ENCODE results near the gene PIEZO1.
"Not testable (repeated sequence)": the region's sequence is repeated elsewhere in the genome, so short reads cannot be mapped to it uniquely, and the experiment has no call there.

PIEZO1 gene

GRCh38 chr16:88783391-88784073 lies 1.5 kb downstream of the PIEZO1 start:
- no peak for DNase-seq (ENCODE audit: extremely low read depth in 1 of 2, low read depth in 1 of 2)

- DNase-seq (ENCODE audit: extremely low read depth in 1 of 2, low read depth in 1 of 2) = no peak
Measured at GRCh38 chr16:88782454-88783390, 2.3 kb downstream of the PIEZO1 start.

- no peak for DNase-seq (ENCODE audit: extremely low read depth in 1 of 2, low read depth in 1 of 2)
Measured at GRCh38 chr16:88781140-88782077, 3.6 kb downstream of the PIEZO1 start.

GRCh38 chr16:88780142-88781062 lies 4.6 kb downstream of the PIEZO1 start:
- DNase-seq (ENCODE audit: extremely low read depth in 1 of 2, low read depth in 1 of 2) = no peak

GRCh38 chr16:88779406-88780141 lies 5.4 kb downstream of the PIEZO1 start:
- no peak for DNase-seq (ENCODE audit: extremely low read depth in 1 of 2, low read depth in 1 of 2)

GRCh38 chr16:88778541-88779065 lies 6.4 kb downstream of the PIEZO1 start:
- no peak for DNase-seq (ENCODE audit: extremely low read depth in 1 of 2, low read depth in 1 of 2)

- no peak for DNase-seq (ENCODE audit: extremely low read depth in 1 of 2, low read depth in 1 of 2)
Measured at GRCh38 chr16:88778271-88778525, 6.8 kb downstream of the PIEZO1 start.

- no peak for DNase-seq (ENCODE audit: extremely low read depth in 1 of 2, low read depth in 1 of 2)
Measured at GRCh38 chr16:88777471-88778270, 7.3 kb downstream of the PIEZO1 start.

- DNase-seq (ENCODE audit: extremely low read depth in 1 of 2, low read depth in 1 of 2) = no peak
Measured at GRCh38 chr16:88775825-88776224, 9.2 kb downstream of the PIEZO1 start.

GRCh38 chr16:88774544-88775393 lies 10.3 kb downstream of the PIEZO1 start:
- no peak for DNase-seq (ENCODE audit: extremely low read depth in 1 of 2, low read depth in 1 of 2)

- DNase-seq (ENCODE audit: extremely low read depth in 1 of 2, low read depth in 1 of 2) = no peak
Measured at GRCh38 chr16:88773812-88774291, 11.2 kb downstream of the PIEZO1 start.

GRCh38 chr16:88772871-88773811 lies 11.9 kb downstream of the PIEZO1 start:
- no peak for DNase-seq (ENCODE audit: extremely low read depth in 1 of 2, low read depth in 1 of 2)

GRCh38 chr16:88771781-88772180 lies 13.2 kb downstream of the PIEZO1 start:
- not testable (repeated sequence) for DNase-seq (ENCODE audit: extremely low read depth in 1 of 2, low read depth in 1 of 2)

GRCh38 chr16:88771294-88771772 lies 13.7 kb downstream of the PIEZO1 start:
- no peak for DNase-seq (ENCODE audit: extremely low read depth in 1 of 2, low read depth in 1 of 2)

- no peak for DNase-seq (ENCODE audit: extremely low read depth in 1 of 2, low read depth in 1 of 2)
Measured at GRCh38 chr16:88770461-88771293, 14.3 kb downstream of the PIEZO1 start.
